ENCODE measurements around the gene TRIP4.

GRCh38 chr15:64354688-64355344, 32.8 kb upstream of the TRIP4 start:
- no peak for TF ChIP-seq CTCF (IDR thresholded peaks at IDR 0.05)
- no peak for TF ChIP-seq POLR2AphosphoS5 (IDR thresholded peaks at IDR 0.05)

Data from sigmoid colon (tissue), 4 donors.